H9 (cell line): ENCODE results near the gene CLC. TPM values are rescaled to one million over a fixed set of nuclear protein-coding genes. Genes with fewer than 3 reads are reported as not detected.
A peak's percentile ranks its signal among the peaks of the same experiment; 100 is the strongest.
"Not testable (repeated sequence)": the region's sequence is repeated elsewhere in the genome, so short reads cannot be mapped to it uniquely, and the experiment has no call there.

ENCODE experiments used
- DNase-seq: peaks from one replicate; pipeline ENCODE4 v3.0.0-alpha.2; 2017
- H2AFZ ChIP-seq: one replicate; pipeline ENCODE4 v1.6.1; 2013; ENCODE audit warnings: mild to moderate bottlenecking, low read length, control low read depth, moderate library complexity
- H2AK5ac ChIP-seq: 2 replicates; pipeline ENCODE4 v1.6.1; 2013; ENCODE audit warnings: low read length, control low read depth, mixed read lengths; ENCODE audit not compliant: insufficient read length
- H2BK120ac ChIP-seq: one replicate; pipeline ENCODE4 v1.6.1; 2013; ENCODE audit warnings: low read depth, mild to moderate bottlenecking, low read length, control low read depth, inconsistent platforms; ENCODE audit not compliant: poor library complexity, severe bottlenecking
- H2BK12ac ChIP-seq: 2 replicates; pipeline ENCODE4 v1.6.1; 2013; ENCODE audit warnings: low read length, control low read depth, mixed read lengths, low read depth; ENCODE audit not compliant: insufficient read length
- H2BK15ac ChIP-seq: 2 replicates; pipeline ENCODE4 v1.6.1; 2013; ENCODE audit warnings: low read depth, low read length, control low read depth
- H2BK20ac ChIP-seq: one replicate; pipeline ENCODE4 v1.6.1; 2013; ENCODE audit warnings: low read depth, mild to moderate bottlenecking, low read length, control low read depth, inconsistent platforms; ENCODE audit not compliant: poor library complexity, severe bottlenecking
- H2BK5ac ChIP-seq: 2 replicates; pipeline ENCODE4 v1.6.1; 2013; ENCODE audit warnings: low read length, control low read depth, mixed read lengths; ENCODE audit not compliant: insufficient read length
- H3K14ac ChIP-seq: 2 replicates; pipeline ENCODE4 v1.6.1; 2013; ENCODE audit warnings: low read length, control low read depth; ENCODE audit not compliant: insufficient read depth
- H3K18ac ChIP-seq: 2 replicates; pipeline ENCODE4 v1.6.1; 2013; ENCODE audit warnings: low read depth, mild to moderate bottlenecking, mixed read lengths, low read length, control low read depth; ENCODE audit not compliant: insufficient read length
- H3K23ac ChIP-seq: 2 replicates; pipeline ENCODE4 v1.6.1; 2013; ENCODE audit warnings: low read length, control low read depth, mixed read lengths, low read depth; ENCODE audit not compliant: insufficient read length
- H3K23me2 ChIP-seq: 2 replicates; pipeline ENCODE4 v1.6.1; 2013; ENCODE audit warnings: low read depth, mild to moderate bottlenecking, mixed read lengths, low read length, control low read depth; ENCODE audit not compliant: insufficient read length, poor library complexity, severe bottlenecking
- H3K27ac ChIP-seq: 2 replicates; pipeline ENCODE4 v1.5.1; 2013; ENCODE audit warnings: low read length, control low read depth, mixed read lengths, low read depth; ENCODE audit not compliant: insufficient read length
- H3K27me3 ChIP-seq: 2 replicates; pipeline ENCODE4 v1.6.1; 2013; ENCODE audit warnings: low read length, control low read depth, inconsistent platforms; ENCODE audit not compliant: insufficient read depth
- H3K4ac ChIP-seq: 2 replicates; pipeline ENCODE4 v1.6.1; 2013; ENCODE audit warnings: low read depth, mild to moderate bottlenecking, control low read depth, inconsistent platforms, low read length, moderate library complexity
- H3K4me1 ChIP-seq: 2 replicates; pipeline ENCODE4 v1.6.1; 2013; ENCODE audit warnings: low read length, control low read depth, inconsistent platforms; ENCODE audit not compliant: insufficient read depth
- H3K4me2 ChIP-seq: 2 replicates; pipeline ENCODE4 v1.6.1; 2013; ENCODE audit warnings: low read length, control low read depth, mixed read lengths; ENCODE audit not compliant: insufficient read length, insufficient read depth
- H3K56ac ChIP-seq: 2 replicates; pipeline ENCODE4 v1.6.1; 2013; ENCODE audit warnings: low read depth, mild to moderate bottlenecking, mixed read lengths, low read length, control low read depth; ENCODE audit not compliant: insufficient read length
- H3K79me1 ChIP-seq: 2 replicates; pipeline ENCODE4 v1.6.1; 2013; ENCODE audit warnings: low read depth, mild to moderate bottlenecking, moderate library complexity, low read length, control low read depth, inconsistent platforms; ENCODE audit not compliant: insufficient read depth, poor library complexity, severe bottlenecking
- H3K79me2 ChIP-seq: 2 replicates; pipeline ENCODE4 v1.6.1; 2013; ENCODE audit warnings: low read length, control low read depth, inconsistent platforms; ENCODE audit not compliant: insufficient read depth
- H3K9ac ChIP-seq: 2 replicates; pipeline ENCODE4 v1.6.1; 2013; ENCODE audit warnings: low read length, control low read depth, mixed read lengths; ENCODE audit not compliant: insufficient read length; ENCODE audit errors: extremely low read depth
- H3K9me3 ChIP-seq: one replicate; pipeline ENCODE4 v1.6.1; 2013; ENCODE audit warnings: low read depth, low read length, inconsistent platforms; ENCODE audit not compliant: control insufficient read depth
- H3T11ph ChIP-seq: one replicate; pipeline ENCODE4 v1.6.1; 2013; ENCODE audit warnings: mild to moderate bottlenecking, low read length, control low read depth, inconsistent platforms
- H4K20me1 ChIP-seq: one replicate; pipeline ENCODE4 v1.6.1; 2013; ENCODE audit not compliant: control insufficient read depth, insufficient read length, insufficient read depth
- H4K5ac ChIP-seq: 2 replicates; pipeline ENCODE4 v1.6.1; 2013; ENCODE audit warnings: low read depth, mild to moderate bottlenecking, mixed read lengths, low read length, control low read depth; ENCODE audit not compliant: insufficient read length
- H4K8ac ChIP-seq: replicated peaks from 2 replicates; pipeline ENCODE4 v1.6.1; 2013; ENCODE audit warnings: low read length, control low read depth, mixed read lengths, low read depth; ENCODE audit not compliant: insufficient read length
- H4K91ac ChIP-seq: 2 replicates; pipeline ENCODE4 v1.6.1; 2013; ENCODE audit warnings: low read depth, mild to moderate bottlenecking, moderate library complexity, mixed read lengths, low read length, control low read depth; ENCODE audit not compliant: insufficient read length
- H3K27ac Mint-ChIP-seq, 3 experiments: 2 replicates in 2 of 3; 3 replicates in 1 of 3; pipeline ENCODE4 v1.8.0; 2020 to 2021; ENCODE audit warnings: mixed read lengths in 3 of 3, mild to moderate bottlenecking in 1 of 3, moderate library complexity in 1 of 3
- H3K27me3 Mint-ChIP-seq: 2 replicates; pipeline ENCODE4 v1.8.0; 2021; ENCODE audit warnings: low read depth, mild to moderate bottlenecking, moderate library complexity, mixed read lengths
- H3K36me3 Mint-ChIP-seq, 3 experiments: 2 replicates in 2 of 3; 3 replicates in 1 of 3; pipeline ENCODE4 v1.8.0; 2020 to 2021; ENCODE audit warnings: low read depth in 3 of 3, mixed read lengths in 3 of 3; ENCODE audit not compliant: insufficient read depth in 1 of 3
- H3K4me1 Mint-ChIP-seq, 2 experiments: 2 replicates each; pipeline ENCODE4 v1.8.0; 2020; ENCODE audit warnings: mixed read lengths in 2 of 2
- H3K4me3 Mint-ChIP-seq, 2 experiments: 2 replicates in 1 of 2; 3 replicates in 1 of 2; pipeline ENCODE4 v1.8.0; 2020 to 2021; ENCODE audit warnings: mild to moderate bottlenecking in 2 of 2, mixed read lengths in 2 of 2, moderate library complexity in 1 of 2
- H3K9me3 Mint-ChIP-seq, 2 experiments: 2 replicates in 1 of 2; 3 replicates in 1 of 2; pipeline ENCODE4 v1.8.0; 2020; ENCODE audit warnings: mild to moderate bottlenecking in 2 of 2, mixed read lengths in 2 of 2, moderate library complexity in 1 of 2
- CTCF ChIP-seq: fragments of 200-600 bp; sonication (generic); conservative IDR thresholded peaks from 3 replicates; pipeline ENCODE4 v1.8.0; 2021; ENCODE audit warnings: antibody characterized with exemption, mild to moderate bottlenecking
- WGBS: extraction: QIAGEN DNeasy Blood & Tissue Kit; methylation state at CpG from one replicate; pipeline ENCODE4 v1.1.7; 2013; ENCODE audit warnings: missing lambda C conversion rate, low lambda C conversion rate, mixed read lengths; ENCODE audit not compliant: insufficient read length; ENCODE audit errors: extremely low coverage; 5-methylcytosine and 5-hydroxymethylcytosine counted together
- total RNA-seq: library from RNA; stranded (reverse); gene quantifications from 2 replicates; pipeline ENCODE4 v1.2.1, GENCODE V29; 2021

CLC gene
- total RNA-seq, 1 experiment from 2014 or later = 0.39 TPM

GRCh38 chr19:39765091-39766076, 27.6 kb upstream of the CLC start:
- no CpG with 5 or more reads among the region's 16 CpGs for WGBS
- H2BK20ac ChIP-seq = no peak overlapping the region

GRCh38 chr19:39761851-39762250, 24.0 kb upstream of the CLC start:
- not testable (repeated sequence) for H3K79me1 ChIP-seq, H3K79me2 ChIP-seq, H3K23ac ChIP-seq, H3K4ac ChIP-seq, H2BK12ac ChIP-seq, H4K8ac ChIP-seq, H2BK120ac ChIP-seq, H3K9me3 Mint-ChIP-seq, H3K4me2 ChIP-seq, H4K91ac ChIP-seq, H3K14ac ChIP-seq, H3K9me3 ChIP-seq, H2AFZ ChIP-seq, H4K5ac ChIP-seq, H2BK15ac ChIP-seq, H2AK5ac ChIP-seq, H2BK5ac ChIP-seq, H3K18ac ChIP-seq, H3K27me3 ChIP-seq, H2BK20ac ChIP-seq, H3K27ac ChIP-seq, H3K36me3 Mint-ChIP-seq, H3K4me1 ChIP-seq, H3K9ac ChIP-seq, H3K56ac ChIP-seq, H3K27ac Mint-ChIP-seq, H3K23me2 ChIP-seq, DNase-seq, H3T11ph ChIP-seq, H3K4me3 Mint-ChIP-seq, H4K20me1 ChIP-seq
- peaks cover 24 to 25% of the 10 kb centered on the region in 2 experiments for H3K4me1 Mint-ChIP-seq
- WGBS = no CpG with 5 or more reads among the region's 1 CpG
- H3K27me3 Mint-ChIP-seq = peaks cover 15% of the 10 kb centered on the region

More at GRCh38 chr19:39765091-39766076, 27.6 kb upstream of the CLC start:
- Histone ChIP-seq H3K23me2 (no peaks in the 10 kb centered on the region), H2BK15ac (no peak overlapping the region), H4K8ac (no peak overlapping the region), H3K9ac (no peak overlapping the region), H2AK5ac (no peak overlapping the region), H4K91ac (no peak overlapping the region), H4K20me1 (no peaks in the 10 kb centered on the region), H3K4me1 (peaks cover 2% of the 10 kb centered on the region; the same call in 1 of the 2 replicates), H3K14ac (no peak overlapping the region), H2BK12ac (no peak overlapping the region), H2BK120ac (no peak overlapping the region), H3K79me1 (no peaks in the 10 kb centered on the region), H3K56ac (no peak overlapping the region), H3K18ac (no peak overlapping the region), H3K79me2 (no peaks in the 10 kb centered on the region), H2BK5ac (no peak overlapping the region), H3K4me2 (no peak overlapping the region), H3K4ac (no peak overlapping the region), H3K23ac (no peak overlapping the region), H3K27me3 (no peaks in the 10 kb centered on the region), H2AFZ (no peak overlapping the region), H3K27ac (no peak overlapping the region), H3T11ph (no peak overlapping the region), H4K5ac (no peak overlapping the region), H3K9me3 (peaks cover 4% of the 10 kb centered on the region)
- Mint-ChIP-seq H3K4me3 (no peak overlapping the region; a peak in 1 of 5 replicates), H3K27me3 (no peaks in the 10 kb centered on the region; the same call in 1 of the 2 replicates), H3K27ac (no peak overlapping the region), H3K9me3 (peaks cover 3 to 5% of the 10 kb centered on the region in 2 experiments; a peak in 4 of 5 replicates), H3K36me3 (peaks cover 0 to 4% (median 0%) of the 10 kb centered on the region in 3 experiments; a peak in 1 of 7 replicates), H3K4me1 (peaks cover 41 to 42% of the 10 kb centered on the region in 2 experiments)
- peak; percentile 48 for DNase-seq
- peak; percentile 93 for TF ChIP-seq CTCF
